OCI-LY1 (cell line): ENCODE data around the gene SMARCD2.

Experiments used
- EZH2 ChIP-seq: fragments of 200-600 bp; sonication (generic), shearing (Covaris generic); IDR thresholded peaks from 2 replicates; pipeline ENCODE4 v1.8.0; 2017; ENCODE audit warnings: borderline replicate concordance, mixed run types, mild to moderate bottlenecking, antibody characterized with exemption, low read length, moderate library complexity, mixed read lengths
- TF ChIP-seq, protein P1 (sequence below): fragments of 200-600 bp; sonication (generic), shearing (Covaris generic); IDR thresholded peaks from 2 replicates; pipeline ENCODE4 v1.5.1; 2017; ENCODE audit warnings: mild to moderate bottlenecking, antibody characterized with exemption, low read length, moderate library complexity, mixed read lengths

DNA sequence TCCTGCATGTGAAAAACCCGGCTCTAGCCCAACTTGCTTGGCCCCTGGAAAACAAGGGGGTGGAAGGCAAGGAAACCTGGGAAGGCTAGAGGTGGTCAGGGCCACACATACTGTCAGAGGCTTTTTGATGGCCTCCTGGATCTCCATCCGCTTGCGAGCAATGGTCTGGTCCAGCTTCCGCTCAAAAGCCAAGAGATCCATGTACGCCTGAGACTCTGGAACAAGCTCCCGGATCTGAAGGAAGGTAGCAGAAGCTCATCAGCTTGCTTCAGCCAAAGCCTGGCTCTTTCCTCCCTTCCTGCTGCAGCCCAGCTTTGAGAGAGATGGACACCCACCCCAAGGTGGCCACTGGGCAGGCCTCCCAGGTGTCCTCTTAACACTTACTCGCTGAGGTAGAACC lies 5.7 kb downstream of the SMARCD2 start:
- TF ChIP-seq, protein P1, sequence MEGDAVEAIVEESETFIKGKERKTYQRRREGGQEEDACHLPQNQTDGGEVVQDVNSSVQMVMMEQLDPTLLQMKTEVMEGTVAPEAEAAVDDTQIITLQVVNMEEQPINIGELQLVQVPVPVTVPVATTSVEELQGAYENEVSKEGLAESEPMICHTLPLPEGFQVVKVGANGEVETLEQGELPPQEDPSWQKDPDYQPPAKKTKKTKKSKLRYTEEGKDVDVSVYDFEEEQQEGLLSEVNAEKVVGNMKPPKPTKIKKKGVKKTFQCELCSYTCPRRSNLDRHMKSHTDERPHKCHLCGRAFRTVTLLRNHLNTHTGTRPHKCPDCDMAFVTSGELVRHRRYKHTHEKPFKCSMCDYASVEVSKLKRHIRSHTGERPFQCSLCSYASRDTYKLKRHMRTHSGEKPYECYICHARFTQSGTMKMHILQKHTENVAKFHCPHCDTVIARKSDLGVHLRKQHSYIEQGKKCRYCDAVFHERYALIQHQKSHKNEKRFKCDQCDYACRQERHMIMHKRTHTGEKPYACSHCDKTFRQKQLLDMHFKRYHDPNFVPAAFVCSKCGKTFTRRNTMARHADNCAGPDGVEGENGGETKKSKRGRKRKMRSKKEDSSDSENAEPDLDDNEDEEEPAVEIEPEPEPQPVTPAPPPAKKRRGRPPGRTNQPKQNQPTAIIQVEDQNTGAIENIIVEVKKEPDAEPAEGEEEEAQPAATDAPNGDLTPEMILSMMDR = no peak
- TF ChIP-seq EZH2 = no peak
